A549 (cell line): ENCODE measurements around the gene ADARB2. TPM values are rescaled to one million over a fixed set of nuclear protein-coding genes. Genes with fewer than 3 reads are reported as not detected.

Experiments used
- ATAC-seq, 2 experiments: fragments of 200-7000 bp in 1 of 2; fragments of >200 bp in 1 of 2; cut with Nextera tagmentation in 1 of 2; cut with Tn5 transposase in 1 of 2; 3 replicates each; pipeline versions ENCODE4 v1.8.0 to v1.9.1; 2018 to 2020; ENCODE audit warnings: mild to moderate bottlenecking in 1 of 2, moderate library complexity in 1 of 2
- CTCF ChIA-PET: fragments of 300-600 bp; sonication (Branson Sonifier 250); formaldehyde crosslinking; extraction: SDS; loops from one replicate; lab custom pipeline; 2021; ENCODE audit warnings: antibody characterized with exemption, inconsistent platforms; lab: Yijun Ruan, JAX
- POLR2A ChIA-PET: fragments of 350-600 bp; formaldehyde crosslinking; extraction: SDS; loops from one replicate; lab custom pipeline; 2021; ENCODE audit warnings: antibody characterized with exemption, inconsistent platforms; lab: Yijun Ruan, JAX
- DNase-seq, 2 experiments: peaks; one replicate each; pipeline versions ENCODE4 v3.0.0 to v3.0.0-alpha.2; 2011 to 2016; ENCODE audit warnings: low read depth in 1 of 2, low spot score in 1 of 2
- FAIRE-seq: peaks from 2 replicates; lab custom pipeline; 2011; peaks lifted over from hg19 to GRCh38; lab: Jason Lieb, UNC
- H3K27ac ChIP-seq, 2 experiments: fragments of >200 bp; sonication (Bioruptor Twin); formaldehyde crosslinking; 3 replicates each; pipeline ENCODE4 v1.5.1; 2016 to 2017
- H3K4me1 ChIP-seq: fragments of >200 bp; sonication (Bioruptor Twin); formaldehyde crosslinking; 3 replicates; pipeline ENCODE4 v1.6.1; 2016
- H3K4me2 ChIP-seq: fragments of >200 bp; sonication (Bioruptor Twin); formaldehyde crosslinking; 3 replicates; pipeline ENCODE4 v1.6.1; 2016
- H3K4me3 ChIP-seq: fragments of >200 bp; sonication (Bioruptor Twin); formaldehyde crosslinking; 3 replicates; pipeline ENCODE4 v1.5.1; 2016
- H3K9me3 ChIP-seq: fragments of >200 bp; sonication (Bioruptor Twin); formaldehyde crosslinking; 3 replicates; pipeline ENCODE4 v1.6.1; 2016
- BCL3 ChIP-seq: fragments of >200 bp; sonication (Bioruptor Twin); formaldehyde crosslinking; IDR thresholded peaks from 3 replicates; pipeline ENCODE4 v1.6.1; 2016
- CBX2 ChIP-seq: fragments of 200-600 bp; sonication (generic); IDR thresholded peaks from 2 replicates; pipeline ENCODE4 v1.6.1; 2016; ENCODE audit warnings: low read depth, mild to moderate bottlenecking, borderline replicate concordance
- CBX8 ChIP-seq: fragments of 200-600 bp; sonication (generic); IDR thresholded peaks from 2 replicates; pipeline ENCODE4 v1.6.1; 2016
- CHD2 ChIP-seq: fragments of 150-350 bp; IDR thresholded peaks from 2 replicates; pipeline ENCODE4 v1.6.1; 2014; ENCODE audit warnings: low read length; ENCODE audit not compliant: partially characterized antibody
- CHD4 ChIP-seq: fragments of 200-600 bp; sonication (generic); IDR thresholded peaks from 2 replicates; pipeline ENCODE4 v1.6.1; 2016; ENCODE audit warnings: antibody characterized with exemption, mild to moderate bottlenecking, borderline replicate concordance
- EHF ChIP-seq: fragments of 250-450 bp; sonication (Bioruptor Pico); IDR thresholded peaks from 2 replicates; pipeline ENCODE4 v1.5.0; 2020; ENCODE audit warnings: mild to moderate bottlenecking
- ESRRA ChIP-seq: fragments of 150-350 bp; IDR thresholded peaks from 2 replicates; pipeline ENCODE4 v1.6.1; 2014; ENCODE audit warnings: mild to moderate bottlenecking, low read length, borderline replicate concordance
- GATA3 ChIP-seq: IDR thresholded peaks from 2 replicates; pipeline ENCODE4 v1.6.1; 2012; ENCODE audit warnings: borderline replicate concordance
- HDAC2 ChIP-seq: fragments of 200-600 bp; sonication (generic); IDR thresholded peaks from 2 replicates; pipeline ENCODE4 v1.6.1; 2016
- JUNB ChIP-seq: fragments of >200 bp; sonication (Bioruptor Twin); formaldehyde crosslinking; IDR thresholded peaks from 2 replicates; pipeline ENCODE4 v1.6.1; 2016
- MAX ChIP-seq: IDR thresholded peaks from 2 replicates; pipeline ENCODE4 v1.6.1; 2012
- MAZ ChIP-seq: fragments of 150-350 bp; IDR thresholded peaks from 2 replicates; pipeline ENCODE4 v1.6.1; 2014; ENCODE audit warnings: antibody characterized with exemption, low read depth, low read length, borderline replicate concordance
- NPAS2 ChIP-seq: fragments of 250-450 bp; sonication (Bioruptor Pico); IDR thresholded peaks from 2 replicates; pipeline ENCODE4 v1.8.0; 2022; ENCODE audit warnings: mild to moderate bottlenecking, moderate library complexity, borderline replicate concordance
- NR3C1 ChIP-seq: fragments of >200 bp; sonication (Bioruptor Twin); formaldehyde crosslinking; IDR thresholded peaks from 3 replicates; pipeline ENCODE4 v1.6.1; 2017
- POLR2AphosphoS2 ChIP-seq: conservative IDR thresholded peaks from 2 replicates; pipeline ENCODE4 v1.6.1; 2012; ENCODE audit warnings: low read length, improper control_type of control experiment, inconsistent platforms
- RNF2 ChIP-seq: fragments of 200-600 bp; sonication (generic); IDR thresholded peaks from 2 replicates; pipeline ENCODE4 v1.6.1; 2016; ENCODE audit warnings: low read depth, mild to moderate bottlenecking, antibody characterized with exemption, moderate library complexity, borderline replicate concordance
- USF2 ChIP-seq: fragments of 450-650 bp; IDR thresholded peaks from 2 replicates; pipeline ENCODE4 v1.6.1; 2014; ENCODE audit warnings: antibody characterized with exemption
- ZC3H11A ChIP-seq: fragments of 450-650 bp; IDR thresholded peaks from 2 replicates; pipeline ENCODE4 v1.6.1; 2014; ENCODE audit warnings: antibody characterized with exemption, mild to moderate bottlenecking
- ZFP36 ChIP-seq: fragments of 450-650 bp; IDR thresholded peaks from 2 replicates; pipeline ENCODE4 v1.6.1; 2014; ENCODE audit warnings: borderline replicate concordance; ENCODE audit not compliant: partially characterized antibody
- ZNF302 ChIP-seq: fragments of 250-450 bp; sonication (Bioruptor Pico); IDR thresholded peaks from 2 replicates; pipeline ENCODE4 v1.9.0; 2021; ENCODE audit warnings: inconsistent platforms, mild to moderate bottlenecking, moderate library complexity
- ZSCAN20 ChIP-seq: fragments of 250-450 bp; sonication (Bioruptor Pico); IDR thresholded peaks from 2 replicates; pipeline ENCODE4 v1.8.0; 2022; ENCODE audit warnings: mild to moderate bottlenecking, moderate library complexity
- WGBS: methylation state at CpG from one replicate; pipeline ENCODE4 v1.1.6; 2017; ENCODE audit errors: missing lambda C conversion rate; 5-methylcytosine and 5-hydroxymethylcytosine counted together
- polyA plus RNA-seq, 4 experiments: library from polyadenylated mRNA; depleted of rRNA in 3 of 4; stranded (reverse); fragments of >200 nt; fragmentation: RNase III in 1 of 4; extraction: RNeasy Plus Mini Kit Qiagen cat#74134 plus additional on column Dnase treatment in 1 of 4; gene quantifications; 2 replicates in 3 of 4; 3 replicates in 1 of 4; pipeline ENCODE4 v1.2.3, GENCODE V29; 2011 to 2017
- TF ChIP-seq, protein P1 (sequence below): IDR thresholded peaks from 2 replicates; pipeline ENCODE4 v1.6.1; 2012
- TF ChIP-seq, protein P2 (sequence below): fragments of >200 bp; sonication (Bioruptor Twin); formaldehyde crosslinking; IDR thresholded peaks from 3 replicates; pipeline ENCODE4 v1.5.1; 2016

ADARB2 gene
- polyA plus RNA-seq, 2 of the 4 experiments (the other 2 are of a cell fraction): not detected

- no peak overlapping the region for H3K4me3 ChIP-seq
- WGBS: 24% methylated on average over 13 of the region's 14 CpGs
- CTCF ChIA-PET: no interaction called here
- FAIRE-seq (no peak), DNase-seq (no peak), ATAC-seq (no peak)
- H3K4me2 ChIP-seq: no peak overlapping the region
- H3K27ac ChIP-seq: no peak overlapping the region
- no peaks in the 10 kb centered on the region for H3K9me3 ChIP-seq
- POLR2A ChIA-PET: no interaction called here
- TF ChIP-seq CHD4 (no peak), ESRRA (no peak), MAZ (no peak), MAX (no peak), CBX8 (no peak), GATA3 (no peak), CHD2 (no peak), JUNB (no peak)
- TF ChIP-seq, protein P1, sequence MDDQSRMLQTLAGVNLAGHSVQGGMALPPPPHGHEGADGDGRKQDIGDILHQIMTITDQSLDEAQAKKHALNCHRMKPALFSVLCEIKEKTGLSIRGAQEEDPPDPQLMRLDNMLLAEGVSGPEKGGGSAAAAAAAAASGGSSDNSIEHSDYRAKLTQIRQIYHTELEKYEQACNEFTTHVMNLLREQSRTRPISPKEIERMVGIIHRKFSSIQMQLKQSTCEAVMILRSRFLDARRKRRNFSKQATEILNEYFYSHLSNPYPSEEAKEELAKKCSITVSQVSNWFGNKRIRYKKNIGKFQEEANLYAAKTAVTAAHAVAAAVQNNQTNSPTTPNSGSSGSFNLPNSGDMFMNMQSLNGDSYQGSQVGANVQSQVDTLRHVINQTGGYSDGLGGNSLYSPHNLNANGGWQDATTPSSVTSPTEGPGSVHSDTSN: no peak
- no peaks in the 10 kb centered on the region for H3K4me1 ChIP-seq
Measured at GRCh38 chr10:1559311-1559710, 178.0 kb downstream of the ADARB2 start.

GRCh38 chr10:1558906-1559305, 178.4 kb downstream of the ADARB2 start:
- ATAC-seq (no peak), FAIRE-seq (no peak), DNase-seq (no peak)
- TF ChIP-seq POLR2AphosphoS2: no peak
- TF ChIP-seq NPAS2 (CRISPR knock-in tag): no peak
- TF ChIP-seq, protein P2, sequence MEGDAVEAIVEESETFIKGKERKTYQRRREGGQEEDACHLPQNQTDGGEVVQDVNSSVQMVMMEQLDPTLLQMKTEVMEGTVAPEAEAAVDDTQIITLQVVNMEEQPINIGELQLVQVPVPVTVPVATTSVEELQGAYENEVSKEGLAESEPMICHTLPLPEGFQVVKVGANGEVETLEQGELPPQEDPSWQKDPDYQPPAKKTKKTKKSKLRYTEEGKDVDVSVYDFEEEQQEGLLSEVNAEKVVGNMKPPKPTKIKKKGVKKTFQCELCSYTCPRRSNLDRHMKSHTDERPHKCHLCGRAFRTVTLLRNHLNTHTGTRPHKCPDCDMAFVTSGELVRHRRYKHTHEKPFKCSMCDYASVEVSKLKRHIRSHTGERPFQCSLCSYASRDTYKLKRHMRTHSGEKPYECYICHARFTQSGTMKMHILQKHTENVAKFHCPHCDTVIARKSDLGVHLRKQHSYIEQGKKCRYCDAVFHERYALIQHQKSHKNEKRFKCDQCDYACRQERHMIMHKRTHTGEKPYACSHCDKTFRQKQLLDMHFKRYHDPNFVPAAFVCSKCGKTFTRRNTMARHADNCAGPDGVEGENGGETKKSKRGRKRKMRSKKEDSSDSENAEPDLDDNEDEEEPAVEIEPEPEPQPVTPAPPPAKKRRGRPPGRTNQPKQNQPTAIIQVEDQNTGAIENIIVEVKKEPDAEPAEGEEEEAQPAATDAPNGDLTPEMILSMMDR: no peak
- Histone ChIP-seq H3K9me3 (no peaks in the 10 kb centered on the region), H3K27ac (no peak overlapping the region), H3K4me2 (no peak overlapping the region), H3K4me1 (no peaks in the 10 kb centered on the region), H3K4me3 (no peak overlapping the region)
- ChIA-PET CTCF (no interaction called here), POLR2A (no interaction called here)
- WGBS: 8% methylated on average over 4 of the region's 4 CpGs

DNA sequence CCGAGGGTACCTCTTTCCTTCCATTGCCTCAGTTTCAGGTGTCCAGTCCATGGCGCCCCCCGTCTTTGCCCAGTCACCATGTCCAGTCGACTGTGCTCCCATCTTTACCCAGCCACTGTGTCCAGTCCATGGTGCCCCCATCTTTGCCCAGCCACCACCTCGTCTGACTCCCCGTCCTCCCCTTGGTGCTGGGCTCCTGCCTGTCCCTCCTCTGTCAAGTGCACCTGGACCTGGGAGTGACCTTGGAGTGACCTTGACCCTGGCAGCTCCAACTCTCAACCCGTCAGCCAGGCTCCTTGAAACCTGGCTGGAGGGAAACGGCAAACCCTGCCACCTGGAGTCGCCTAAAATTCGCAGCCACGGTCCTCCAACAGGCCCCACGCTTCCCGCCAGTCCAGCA, 180.2 kb downstream of the ADARB2 start:
- Histone ChIP-seq H3K9me3 (no peaks in the 10 kb centered on the region), H3K4me1 (no peaks in the 10 kb centered on the region), H3K4me3 (no peak overlapping the region), H3K27ac (no peak overlapping the region), H3K4me2 (no peak overlapping the region)
- ChIA-PET CTCF (interaction anchor here (0.6 to 1.3 kb wide), 2 partner anchors 14 to 306 kb away, joined by 4 read pairs; no protein-coding TSS in a partner anchor), POLR2A (no interaction called here)
- DNase-seq (no peak), ATAC-seq (no peak), FAIRE-seq (no peak)
- TF ChIP-seq JUNB (no peak), ZFP36 (no peak)
- WGBS: 13% methylated on average over 13 of the region's 13 CpGs

- Histone ChIP-seq H3K4me1 (no peaks in the 10 kb centered on the region), H3K9me3 (no peaks in the 10 kb centered on the region), H3K4me2 (no peak overlapping the region), H3K4me3 (no peak overlapping the region), H3K27ac (no peak overlapping the region)
- DNase-seq (no peak), ATAC-seq (no peak), FAIRE-seq (no peak)
- 16% methylated on average over 8 of the region's 8 CpGs for WGBS
- POLR2A ChIA-PET: no interaction called here
- CTCF ChIA-PET: no interaction called here
- TF ChIP-seq MAX (no peak), ZNF302 (CRISPR knock-in tag) (no peak), CBX2 (no peak), ZC3H11A (no peak), HDAC2 (no peak), ZSCAN20 (CRISPR knock-in tag) (no peak), ZFP36 (no peak), NPAS2 (CRISPR knock-in tag) (no peak), GATA3 (no peak), CHD2 (no peak), USF2 (no peak), CBX8 (no peak), NR3C1 (no peak), BCL3 (no peak), RNF2 (no peak), EHF (no peak)
- TF ChIP-seq, protein P1: no peak
Measured at GRCh38 chr10:1556496-1556895, 180.8 kb downstream of the ADARB2 start.
